ENCODE data around the gene AKR1B15.
"Not testable (repeated sequence)": the region's sequence is repeated elsewhere in the genome, so short reads cannot be mapped to it uniquely, and the experiment has no call there.

AKR1B15 gene

GRCh38 chr7:134533288-134533771 lies 15.6 kb upstream of the AKR1B15 start:
- DNase-seq = no peak

GRCh38 chr7:134534633-134535032 lies 14.3 kb upstream of the AKR1B15 start:
- DNase-seq = no peak

- no peak for DNase-seq
Observed at GRCh38 chr7:134535272-134535918, 13.5 kb upstream of the AKR1B15 start.

- DNase-seq = no peak
Observed at GRCh38 chr7:134535919-134536299, 13.0 kb upstream of the AKR1B15 start.

GRCh38 chr7:134536558-134536957 lies 12.4 kb upstream of the AKR1B15 start:
- not testable (repeated sequence) for DNase-seq

GRCh38 chr7:134537273-134537781 lies 11.6 kb upstream of the AKR1B15 start:
- not testable (repeated sequence) for DNase-seq

GRCh38 chr7:134539380-134540004 lies 9.4 kb upstream of the AKR1B15 start:
- DNase-seq = no peak

GRCh38 chr7:134541501-134542194 lies 7.3 kb upstream of the AKR1B15 start:
- DNase-seq = not testable (repeated sequence)

GRCh38 chr7:134542195-134542771 lies 6.6 kb upstream of the AKR1B15 start:
- no peak for DNase-seq

- DNase-seq = no peak
Observed at GRCh38 chr7:134545380-134545779, 3.5 kb upstream of the AKR1B15 start.

GRCh38 chr7:134545918-134546317 lies 3.0 kb upstream of the AKR1B15 start:
- DNase-seq = no peak

- DNase-seq = peak; percentile 50
Observed at GRCh38 chr7:134546955-134547354, 2.0 kb upstream of the AKR1B15 start.

- DNase-seq = peak; percentile 87
Observed at GRCh38 chr7:134547397-134548054, 1.4 kb upstream of the AKR1B15 start.

- DNase-seq = no peak
Observed at GRCh38 chr7:134549366-134549765, 456 bp downstream of the AKR1B15 start.

- DNase-seq = no peak
Observed at GRCh38 chr7:134552105-134552504, 3.2 kb downstream of the AKR1B15 start.

GRCh38 chr7:134553976-134554375 lies 5.1 kb downstream of the AKR1B15 start:
- DNase-seq = no peak

- DNase-seq = no peak
Observed at GRCh38 chr7:134554417-134554966, 5.6 kb downstream of the AKR1B15 start.

GRCh38 chr7:134557391-134557790 lies 8.5 kb downstream of the AKR1B15 start:
- no peak for DNase-seq

GRCh38 chr7:134558370-134558769 lies 9.5 kb downstream of the AKR1B15 start:
- no peak for DNase-seq

GRCh38 chr7:134561616-134562015 lies 12.7 kb downstream of the AKR1B15 start:
- not testable (repeated sequence) for DNase-seq

- DNase-seq = no peak
Observed at GRCh38 chr7:134562136-134562535, 13.2 kb downstream of the AKR1B15 start.

- DNase-seq = not testable (repeated sequence)
Observed at GRCh38 chr7:134563398-134563749, 14.5 kb downstream of the AKR1B15 start.
